HG03432 (cell line): ENCODE measurements around the gene MBNL2.

Experiments used
- ATAC-seq: cut with Tn5 transposase; IDR thresholded peaks from one replicate; pipeline ENCODE4 v1.9.1; 2021; ENCODE audit warnings: mild to moderate bottlenecking, moderate library complexity; ENCODE audit not compliant: unreplicated experiment

Gene MBNL2

DNA sequence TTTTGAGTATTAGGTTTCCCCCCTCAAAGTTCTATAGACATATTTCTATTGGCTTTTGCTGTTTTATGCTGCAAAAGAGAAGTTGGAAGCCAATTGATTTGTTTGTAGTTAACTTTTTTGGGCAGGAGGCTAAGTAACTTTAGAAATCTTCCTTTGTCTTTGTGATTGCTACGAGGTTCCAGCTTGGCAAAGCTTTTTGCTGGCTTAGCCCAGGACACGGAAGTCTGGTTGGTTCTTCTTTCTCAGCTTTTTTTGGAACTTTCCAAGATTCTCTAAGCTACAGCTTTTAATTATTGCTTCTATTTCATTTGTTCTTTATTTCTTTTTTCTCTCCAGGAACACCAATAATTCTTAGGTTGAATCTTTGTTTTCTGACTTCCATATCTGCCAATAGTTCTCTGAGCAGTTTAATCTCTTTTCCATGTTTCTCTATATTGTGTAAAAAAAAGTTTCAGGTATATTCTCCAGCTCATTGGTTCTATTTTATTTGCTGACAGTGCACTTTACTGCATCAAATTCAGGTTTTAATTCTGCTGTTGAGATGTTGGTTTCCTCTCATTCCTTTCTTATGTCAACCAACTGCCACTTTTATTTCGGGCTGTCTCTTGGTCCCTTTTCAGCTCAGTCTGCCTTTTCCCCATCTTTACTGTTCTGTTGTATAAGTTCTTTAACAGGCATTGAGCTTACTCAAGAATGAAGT lies 27.8 kb downstream of the MBNL2 start:
- ATAC-seq, result no peak

DNA sequence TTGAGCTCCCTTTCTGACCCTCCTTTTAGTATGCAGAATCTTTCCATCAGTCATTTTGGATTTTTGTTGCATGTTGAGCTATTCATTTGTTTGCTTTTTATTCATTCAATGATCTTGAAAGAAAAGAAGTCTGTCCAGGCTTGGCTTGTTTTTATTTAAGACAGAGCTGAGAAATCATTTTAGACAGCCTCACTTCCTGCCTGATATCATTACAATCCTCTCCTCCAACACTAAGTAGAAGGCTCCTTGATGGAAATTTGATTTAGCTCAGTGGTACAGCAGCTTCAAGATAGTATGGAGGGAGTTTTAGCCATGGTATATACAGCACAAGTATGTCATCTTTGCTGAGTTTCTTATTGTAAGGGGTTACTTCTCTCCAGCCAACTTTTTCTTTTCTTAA lies 28.4 kb downstream of the MBNL2 start:
- no peak for ATAC-seq

DNA sequence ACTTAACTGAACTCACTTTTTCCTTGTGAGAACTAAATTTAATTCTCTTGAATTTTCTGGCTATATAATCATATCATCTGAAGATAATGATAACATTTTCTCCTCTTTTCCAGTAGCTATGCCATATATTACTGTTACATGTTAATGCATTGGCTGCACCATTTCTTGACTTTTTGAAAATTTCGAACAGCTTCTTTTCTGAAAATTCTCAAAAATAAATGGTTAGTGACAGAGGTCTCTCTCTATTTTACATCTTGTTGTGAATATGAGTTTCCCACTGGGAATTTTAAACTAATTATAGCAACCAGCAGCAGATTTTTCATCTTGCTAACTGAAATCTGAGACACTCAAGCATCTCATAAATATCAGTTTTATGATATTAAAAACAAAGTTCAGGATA lies 30.6 kb downstream of the MBNL2 start:
- ATAC-seq, result no peak

DNA sequence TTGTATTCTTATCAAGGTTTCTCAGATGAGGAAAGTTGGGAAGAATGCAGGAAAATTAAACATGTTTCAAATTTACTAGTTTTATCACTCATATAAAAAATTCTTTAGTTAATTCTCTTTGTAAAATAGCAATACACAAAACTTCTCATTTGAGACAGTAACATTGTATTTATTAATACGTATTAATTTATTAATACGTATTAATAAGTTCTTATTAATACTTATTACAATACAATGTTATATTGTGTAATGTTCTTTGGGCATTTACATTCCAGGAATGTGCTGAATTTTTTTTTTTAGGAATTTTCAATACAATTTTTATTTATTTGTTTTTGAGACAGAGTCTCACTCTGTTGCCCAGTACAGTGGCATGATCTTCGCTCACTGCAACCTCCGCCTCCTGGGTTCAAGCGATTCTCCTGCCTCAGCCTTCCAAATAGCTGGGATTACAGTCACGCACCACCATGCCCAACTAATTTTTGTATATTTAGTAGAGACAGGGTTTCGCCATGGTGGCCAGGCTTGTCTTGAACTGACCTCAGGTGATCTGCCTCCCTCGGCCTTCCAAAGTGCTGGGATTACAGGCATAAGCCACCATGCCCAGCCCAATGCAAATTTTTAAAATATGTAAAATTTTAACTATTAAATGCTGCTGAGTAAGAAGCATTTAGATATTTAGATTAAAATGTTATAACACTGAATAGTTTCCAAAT lies 31.6 kb downstream of the MBNL2 start:
- no peak for ATAC-seq

DNA sequence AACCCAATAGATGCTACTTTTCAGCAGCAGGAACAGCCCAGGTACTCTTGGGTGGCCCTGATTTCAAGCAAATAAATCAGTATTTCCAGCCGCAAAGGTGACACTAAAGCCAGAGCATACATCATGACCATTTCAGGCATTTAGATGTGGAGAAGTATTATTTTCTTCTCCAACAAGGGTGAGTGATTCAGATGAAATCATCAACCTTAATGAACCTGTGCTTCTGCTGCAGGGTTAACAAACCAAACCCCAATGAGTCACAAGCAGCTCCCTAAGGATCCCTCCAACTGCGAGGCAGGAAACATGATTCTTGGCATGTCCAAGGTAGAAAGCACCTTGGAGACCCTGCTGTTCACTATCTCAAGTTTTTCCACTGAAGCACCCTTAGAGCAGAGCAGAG lies 32.7 kb downstream of the MBNL2 start:
- no peak for ATAC-seq

DNA sequence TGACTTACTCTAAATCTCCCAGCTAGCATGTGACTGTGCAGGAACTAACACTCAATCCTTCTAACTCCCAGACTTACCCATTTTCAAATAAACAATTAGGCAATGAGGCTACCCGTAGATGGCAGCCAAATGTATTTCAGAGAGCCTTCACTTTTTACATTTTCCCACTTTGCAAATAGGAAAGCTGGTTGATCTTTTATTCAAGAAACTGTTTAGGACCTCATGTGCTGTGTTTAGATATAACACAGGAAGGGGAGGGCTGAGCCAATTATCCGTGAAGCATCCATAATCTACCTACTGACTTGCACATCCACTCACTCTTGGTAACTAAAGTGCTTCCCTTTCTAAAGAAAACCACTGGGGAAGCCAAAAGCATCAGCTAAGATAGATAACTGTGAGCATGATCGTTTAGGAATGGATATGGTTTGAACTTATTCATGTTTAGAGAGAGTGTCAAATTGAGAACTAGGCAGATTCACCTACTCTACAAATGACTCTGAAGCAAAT lies 33.4 kb downstream of the MBNL2 start:
- no peak for ATAC-seq

DNA sequence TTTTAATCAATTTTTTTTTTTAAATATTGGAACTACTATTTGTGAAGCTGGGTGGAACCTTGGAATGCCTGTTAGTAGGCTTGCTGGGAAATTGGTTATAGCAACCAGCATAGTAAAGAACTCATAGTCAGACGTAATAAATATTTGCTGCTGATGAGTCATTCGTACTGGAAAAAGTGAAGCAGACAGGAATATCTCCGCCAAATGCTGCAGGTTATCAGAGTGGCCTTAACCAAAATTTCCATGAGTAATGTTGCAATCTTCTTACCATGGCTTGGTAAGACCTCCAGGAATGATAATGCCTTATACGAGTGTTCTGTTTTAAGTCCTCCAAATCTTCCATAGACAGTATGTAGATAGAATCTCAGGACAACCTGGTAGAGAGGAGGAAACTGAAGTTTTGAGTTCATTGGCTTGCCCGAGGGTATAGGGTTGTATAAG lies 34.2 kb downstream of the MBNL2 start:
- ATAC-seq, result no peak

DNA sequence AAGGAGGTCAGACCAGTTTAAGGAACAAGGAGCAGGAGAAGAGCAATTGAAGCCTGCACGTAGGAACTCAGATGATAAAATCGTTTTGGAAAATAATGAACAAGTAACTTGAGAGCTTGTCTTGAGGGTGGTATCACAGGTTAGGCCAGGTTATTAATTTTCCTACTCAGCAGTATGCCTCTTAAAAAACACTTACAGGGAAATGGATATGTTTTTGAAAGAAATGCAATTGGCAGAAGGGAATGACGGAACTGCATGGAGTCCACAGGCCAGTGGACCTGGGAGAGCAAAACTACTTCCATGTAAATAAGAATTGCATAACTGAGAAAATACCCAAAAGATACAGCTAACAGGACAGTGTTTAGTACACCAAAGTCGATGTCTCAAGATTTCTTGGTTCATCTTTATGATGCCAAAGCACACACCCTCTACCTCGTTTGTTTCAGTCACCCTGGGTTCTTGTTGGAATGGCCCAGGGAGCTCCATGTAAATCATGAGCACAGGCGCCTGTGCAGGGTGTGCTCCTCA lies 35.2 kb downstream of the MBNL2 start:
- no peak for ATAC-seq

DNA sequence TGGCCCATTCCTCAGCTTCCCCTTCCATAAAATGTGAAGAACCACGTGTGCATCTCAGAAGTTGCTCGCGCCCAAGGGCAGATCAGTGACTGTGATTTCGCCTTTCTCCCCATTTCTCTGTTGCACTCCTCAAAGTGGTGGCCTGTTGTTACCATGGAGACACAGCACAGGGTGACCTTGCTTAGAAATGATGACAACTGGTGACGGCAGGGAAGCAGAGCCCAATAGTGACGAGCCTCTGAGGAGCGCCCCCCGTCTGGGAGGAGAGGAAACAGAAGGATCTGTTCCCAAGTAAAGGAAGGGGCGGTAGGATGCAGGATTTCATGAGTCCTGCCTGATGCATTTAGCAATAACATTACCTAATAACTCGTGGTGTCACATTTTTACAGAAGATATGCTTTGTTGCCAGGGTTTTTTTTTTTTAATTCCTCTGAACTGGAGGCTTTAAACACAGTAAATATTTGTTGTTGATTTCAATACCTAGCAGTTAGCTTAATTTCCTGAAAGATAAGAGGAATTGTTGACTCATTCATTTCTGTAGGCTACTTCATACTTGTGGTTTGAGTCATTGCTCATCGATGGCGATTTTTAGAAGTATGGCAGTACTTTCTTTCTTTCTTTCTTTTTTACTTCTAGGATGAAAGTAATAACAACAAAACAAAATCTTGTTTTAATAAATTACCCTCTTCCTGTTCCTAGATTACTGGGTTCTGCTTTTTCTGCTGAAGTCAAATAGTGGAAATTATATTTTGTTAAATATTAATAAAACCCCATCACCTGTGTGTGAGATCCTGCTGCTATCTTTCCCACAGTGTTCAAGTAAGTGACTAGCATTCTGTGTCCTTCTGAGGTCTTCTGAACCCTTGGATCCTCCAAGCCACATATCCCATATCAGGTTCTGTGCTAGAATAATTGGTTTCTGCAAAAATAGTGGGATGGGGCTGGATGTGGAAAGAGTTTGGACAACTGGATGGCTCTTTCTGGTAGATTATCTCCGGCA lies 36.0 kb downstream of the MBNL2 start:
- peak; percentile 82 for ATAC-seq

DNA sequence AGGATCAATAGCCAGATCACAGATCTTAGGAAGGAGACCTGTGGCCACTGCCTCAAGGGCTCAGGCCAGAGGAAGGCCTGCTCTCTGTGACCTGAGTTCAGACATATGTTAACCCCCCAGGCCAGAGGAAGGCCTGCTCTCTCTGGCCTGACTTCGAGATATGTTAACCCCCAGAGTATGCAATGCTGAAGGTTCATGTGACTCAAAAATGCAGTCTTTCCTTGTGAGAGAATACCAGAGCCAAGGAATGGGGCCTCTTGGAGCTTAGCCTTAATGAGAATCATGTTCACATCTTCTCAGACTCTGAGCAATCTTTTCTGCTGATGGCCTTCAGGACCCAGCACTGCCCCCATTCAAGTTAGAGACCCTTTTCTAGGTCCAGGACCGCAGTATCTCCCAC lies 36.7 kb downstream of the MBNL2 start:
- ATAC-seq, result no peak

DNA sequence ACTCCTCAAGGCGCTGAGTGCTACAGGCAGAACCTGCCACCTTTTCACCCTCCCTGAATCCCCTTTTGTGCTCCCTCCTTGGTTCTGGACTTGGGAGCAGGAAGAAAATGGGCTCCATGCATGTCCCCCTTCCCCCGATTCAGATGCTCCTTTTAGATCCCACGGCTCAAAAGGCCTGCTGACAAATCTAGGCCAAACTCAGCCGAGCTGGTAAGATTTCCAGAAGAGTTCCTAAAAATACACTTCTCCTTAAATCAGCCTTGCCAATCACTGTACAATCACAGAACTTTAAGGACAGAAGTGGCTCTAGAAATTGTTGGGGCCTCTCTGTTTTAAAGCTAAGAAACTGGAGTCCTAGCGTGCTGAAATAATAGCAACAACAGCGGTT lies 37.3 kb downstream of the MBNL2 start:
- ATAC-seq, result no peak

DNA sequence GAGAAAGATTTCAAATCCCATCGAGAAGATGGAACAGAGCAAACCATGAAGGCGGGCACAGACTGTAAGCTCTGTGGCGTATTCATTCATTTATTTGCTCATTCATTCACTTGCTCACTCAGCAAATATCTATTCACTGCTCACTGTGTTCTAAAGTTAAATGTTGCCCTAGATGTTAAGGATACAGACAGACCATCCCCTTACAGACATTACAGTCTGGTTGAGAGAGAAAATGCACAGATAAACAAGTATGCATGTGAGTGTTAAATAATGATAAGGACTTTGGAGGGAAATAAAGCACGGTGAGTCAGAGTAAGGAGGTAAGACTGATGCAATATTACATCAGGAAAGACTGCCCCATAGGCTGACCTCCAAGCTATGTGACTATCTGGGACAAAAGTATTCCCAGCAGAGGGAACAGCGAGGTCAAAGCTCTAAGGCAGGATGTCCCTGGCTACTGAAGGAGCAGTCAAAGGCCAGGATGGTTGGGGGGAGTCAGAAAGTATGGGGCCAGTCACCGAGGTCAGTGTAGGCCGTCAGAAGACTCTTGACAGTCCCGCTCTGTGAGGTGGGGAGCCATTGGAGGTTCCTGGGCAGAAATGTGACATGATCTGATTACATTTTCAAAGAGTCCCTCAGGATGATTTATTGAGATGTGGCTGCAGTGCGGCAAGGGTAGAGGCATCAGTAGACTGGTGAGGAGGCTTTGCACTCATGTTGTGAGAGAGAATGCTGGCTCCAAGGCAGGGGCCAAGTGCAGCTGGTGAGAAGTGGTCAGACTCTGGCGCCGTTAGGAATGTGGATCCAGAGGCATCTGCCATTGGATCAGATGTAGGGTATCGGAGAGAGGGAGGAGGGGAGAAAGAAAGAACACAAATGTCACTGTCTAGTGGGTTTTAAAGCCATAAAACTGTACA lies 37.9 kb downstream of the MBNL2 start:
- ATAC-seq, result no peak

DNA sequence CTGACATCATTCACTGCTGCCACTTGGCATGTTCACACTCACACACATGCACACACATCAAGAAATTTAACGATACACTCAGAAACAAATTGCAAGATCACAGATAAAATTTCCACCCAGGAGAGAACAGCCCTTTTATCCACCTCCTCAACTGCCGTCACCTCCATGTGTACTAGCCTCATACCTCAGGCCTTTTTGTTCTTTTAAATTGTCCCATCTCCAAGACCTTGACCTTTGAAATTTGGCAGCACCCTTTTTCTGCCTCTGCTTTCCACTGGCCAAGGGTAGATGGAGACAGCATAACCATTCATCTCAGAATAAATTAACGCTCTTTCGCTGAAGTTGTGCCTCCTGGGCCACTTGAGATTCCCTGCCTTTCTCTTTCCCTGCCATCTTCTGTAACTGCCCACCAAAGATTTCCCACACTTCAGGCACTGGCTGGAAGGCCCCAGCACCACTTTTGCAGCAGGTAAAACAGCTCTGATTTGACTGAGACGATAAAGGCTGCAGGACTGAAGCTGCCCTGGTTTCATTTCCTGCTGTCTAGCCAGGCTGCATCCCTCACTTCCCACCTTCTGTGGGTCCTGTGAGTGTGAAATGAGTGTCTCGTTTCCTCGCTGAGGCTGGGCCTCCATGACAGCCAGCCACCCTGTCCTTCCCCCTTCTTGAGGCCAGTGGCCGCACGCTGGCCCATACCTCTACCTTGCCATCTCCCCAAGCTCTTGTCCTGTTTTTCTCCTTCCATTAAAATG lies 39.3 kb downstream of the MBNL2 start:
- peak; percentile 63 for ATAC-seq

DNA sequence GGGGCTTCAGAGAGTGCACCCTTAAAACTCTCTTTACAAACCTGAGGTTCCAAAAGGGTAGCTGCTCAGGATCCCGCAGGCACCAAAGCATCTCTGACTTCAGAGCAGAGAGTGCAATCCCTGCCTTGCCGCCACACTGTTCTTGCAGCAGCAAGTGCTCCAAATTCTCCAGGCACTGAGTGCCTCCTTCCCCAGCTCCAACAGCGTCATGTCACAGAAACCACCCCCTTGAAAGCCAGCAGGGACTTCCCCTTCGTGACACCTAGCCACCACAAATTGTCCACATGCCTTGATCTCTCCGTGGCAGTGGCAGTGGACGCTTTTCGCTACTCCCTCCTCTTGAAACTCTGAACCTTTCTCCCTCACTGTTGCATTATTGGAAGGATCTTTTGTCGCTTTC lies 39.9 kb downstream of the MBNL2 start:
- ATAC-seq, result no peak

DNA sequence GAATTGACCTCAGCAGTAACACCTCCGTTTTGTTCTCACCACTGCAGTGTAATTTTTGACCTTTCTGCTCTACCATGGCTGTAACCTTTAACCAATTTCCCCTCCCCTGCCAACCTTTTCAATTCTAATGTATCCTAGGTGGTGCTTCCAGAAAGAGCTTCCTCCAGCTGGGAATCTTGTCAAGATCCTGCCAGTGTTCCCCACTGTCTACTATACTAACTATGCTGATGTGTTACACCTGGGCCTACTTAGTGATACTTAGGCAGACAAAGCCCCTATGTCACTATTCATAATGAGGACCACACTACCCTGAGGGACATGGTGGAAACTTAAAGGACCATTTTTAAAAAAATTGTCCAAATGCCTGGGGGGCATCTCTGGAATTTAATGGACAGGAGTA lies 41.0 kb downstream of the MBNL2 start:
- ATAC-seq, result no peak

DNA sequence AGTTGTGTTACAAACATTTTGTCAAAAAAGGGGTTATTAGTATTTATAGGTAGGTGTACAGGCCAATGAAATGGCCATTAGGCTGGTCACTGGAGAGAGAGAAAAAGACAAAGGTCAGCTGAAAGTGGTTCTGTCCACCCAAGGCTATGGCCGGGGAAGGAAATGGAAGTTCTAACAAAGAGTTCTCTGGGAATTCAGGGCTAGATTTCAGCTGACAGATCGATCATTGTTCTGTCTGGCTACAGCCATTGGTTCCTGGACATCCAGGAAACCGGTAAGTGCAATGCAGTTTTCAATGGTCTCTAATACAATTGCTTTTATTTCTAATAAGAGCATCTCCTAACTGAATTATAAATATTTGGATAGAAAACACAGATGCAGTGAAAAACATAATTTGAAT lies 42.5 kb downstream of the MBNL2 start:
- no peak for ATAC-seq

DNA sequence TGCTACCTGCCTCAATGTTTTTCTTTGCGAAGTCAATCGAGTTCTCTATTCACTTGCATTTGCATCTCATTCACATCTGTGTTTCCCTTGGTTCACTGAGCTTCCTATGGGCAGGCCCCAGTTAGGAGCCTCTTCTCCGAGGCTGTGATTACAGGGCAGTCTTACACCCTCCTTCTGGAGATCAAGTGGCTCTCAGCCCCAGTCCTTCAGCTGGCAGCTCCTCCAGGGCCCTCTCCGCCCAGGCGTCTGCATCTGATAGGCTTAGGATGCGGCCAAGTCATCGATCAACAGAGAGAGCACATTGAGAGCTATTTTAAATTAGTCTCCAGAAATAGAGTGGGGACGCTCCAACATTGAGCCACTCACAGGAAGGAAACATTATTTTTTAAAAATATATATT lies 44.2 kb downstream of the MBNL2 start:
- ATAC-seq, result no peak

DNA sequence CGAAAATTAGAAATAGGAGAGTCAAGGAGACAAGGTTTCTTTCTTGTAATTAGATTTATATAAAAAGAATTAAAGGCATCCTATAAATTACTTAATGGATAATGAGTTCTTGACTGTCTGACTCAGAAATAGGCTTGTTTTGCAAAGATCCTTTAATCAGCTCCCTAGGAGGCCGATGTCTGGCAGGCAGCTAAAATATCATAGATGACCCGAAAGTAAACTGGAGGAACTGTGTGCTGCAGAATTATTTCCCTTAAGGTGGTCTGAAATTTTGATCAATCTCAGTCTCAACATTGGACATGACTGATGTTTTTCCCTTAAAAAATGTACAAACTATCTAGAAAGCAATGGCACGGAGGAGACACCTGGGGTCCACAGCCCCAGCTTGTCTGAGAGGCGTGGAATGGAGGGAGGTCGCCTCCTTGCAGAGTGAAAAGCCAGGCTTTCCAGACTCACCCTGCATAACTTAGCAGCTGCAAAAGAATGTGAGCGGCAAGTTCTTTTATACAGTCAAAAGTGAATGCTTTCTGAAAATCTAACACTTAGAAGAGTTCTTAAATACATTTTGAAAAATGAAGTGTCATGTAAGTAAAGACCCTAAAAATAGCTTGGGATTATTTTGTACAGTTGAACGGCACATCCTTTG lies 44.8 kb downstream of the MBNL2 start:
- ATAC-seq, result no peak
